DND-41 (cell line): ENCODE measurements around the gene CFAP221.

Experiments used
- CTCF ChIP-seq: IDR thresholded peaks from 2 replicates; pipeline ENCODE4 v1.5.1; 2012; ENCODE audit warnings: borderline replicate concordance, low read length, moderate library complexity, mild to moderate bottlenecking; ENCODE audit not compliant: poor library complexity, severe bottlenecking; ENCODE audit errors: extremely low read depth
- EZH2 ChIP-seq: IDR thresholded peaks from 3 replicates; pipeline ENCODE4 v1.6.1; 2012; ENCODE audit warnings: borderline replicate concordance, low read depth, mild to moderate bottlenecking, moderate library complexity, low read length, inconsistent platforms; ENCODE audit not compliant: severe bottlenecking

GRCh38 chr2:119680457-119681202, 136.4 kb downstream of the CFAP221 start:
- TF ChIP-seq CTCF (no peak), EZH2 (no peak)
